ENCODE data around the gene SETBP1. TPM values are rescaled to one million over a fixed set of nuclear protein-coding genes. Genes with fewer than 3 reads are reported as not detected.

Gene SETBP1
- total RNA-seq, 1 donor, result 22.8 TPM

GRCh38 chr18:44889111-44889510 lies 208.4 kb downstream of the SETBP1 start:
- no peaks in the 10 kb centered on the region for H4K20me1 ChIP-seq (ENCODE audit: insufficient read depth, low read length)
- H3K27ac ChIP-seq (ENCODE audit: low read depth, low read length), result no peak overlapping the region
- no peaks in the 10 kb centered on the region for H3K36me3 ChIP-seq (ENCODE audit: insufficient read depth, low read length)
- H3K4me2 ChIP-seq (ENCODE audit: insufficient read depth, low read length), result no peak overlapping the region
- H3K4me1 ChIP-seq (ENCODE audit: insufficient read depth, low read length), result peaks cover 5% of the 10 kb centered on the region
- no peak for DNase-seq (ENCODE audit: insufficient read length, low spot score, missing footprints)
- no peaks in the 10 kb centered on the region for H3K79me2 ChIP-seq (ENCODE audit: insufficient read depth, low read length)
- H3K27me3 ChIP-seq (ENCODE audit: insufficient read depth, low read length), result no peaks in the 10 kb centered on the region
- peaks cover 2% of the 10 kb centered on the region for H3K9me3 ChIP-seq (ENCODE audit: low read depth, low read length)
- TF ChIP-seq, protein P1, sequence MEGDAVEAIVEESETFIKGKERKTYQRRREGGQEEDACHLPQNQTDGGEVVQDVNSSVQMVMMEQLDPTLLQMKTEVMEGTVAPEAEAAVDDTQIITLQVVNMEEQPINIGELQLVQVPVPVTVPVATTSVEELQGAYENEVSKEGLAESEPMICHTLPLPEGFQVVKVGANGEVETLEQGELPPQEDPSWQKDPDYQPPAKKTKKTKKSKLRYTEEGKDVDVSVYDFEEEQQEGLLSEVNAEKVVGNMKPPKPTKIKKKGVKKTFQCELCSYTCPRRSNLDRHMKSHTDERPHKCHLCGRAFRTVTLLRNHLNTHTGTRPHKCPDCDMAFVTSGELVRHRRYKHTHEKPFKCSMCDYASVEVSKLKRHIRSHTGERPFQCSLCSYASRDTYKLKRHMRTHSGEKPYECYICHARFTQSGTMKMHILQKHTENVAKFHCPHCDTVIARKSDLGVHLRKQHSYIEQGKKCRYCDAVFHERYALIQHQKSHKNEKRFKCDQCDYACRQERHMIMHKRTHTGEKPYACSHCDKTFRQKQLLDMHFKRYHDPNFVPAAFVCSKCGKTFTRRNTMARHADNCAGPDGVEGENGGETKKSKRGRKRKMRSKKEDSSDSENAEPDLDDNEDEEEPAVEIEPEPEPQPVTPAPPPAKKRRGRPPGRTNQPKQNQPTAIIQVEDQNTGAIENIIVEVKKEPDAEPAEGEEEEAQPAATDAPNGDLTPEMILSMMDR (IDR thresholded peaks at IDR 0.05; ENCODE audit: extremely low read depth, low read depth, low read length), result no peak
- no peak overlapping the region for H2AFZ ChIP-seq (ENCODE audit: low read length)
- no peak overlapping the region for H3K4me3 ChIP-seq (ENCODE audit: insufficient read depth, low read length)

DNA sequence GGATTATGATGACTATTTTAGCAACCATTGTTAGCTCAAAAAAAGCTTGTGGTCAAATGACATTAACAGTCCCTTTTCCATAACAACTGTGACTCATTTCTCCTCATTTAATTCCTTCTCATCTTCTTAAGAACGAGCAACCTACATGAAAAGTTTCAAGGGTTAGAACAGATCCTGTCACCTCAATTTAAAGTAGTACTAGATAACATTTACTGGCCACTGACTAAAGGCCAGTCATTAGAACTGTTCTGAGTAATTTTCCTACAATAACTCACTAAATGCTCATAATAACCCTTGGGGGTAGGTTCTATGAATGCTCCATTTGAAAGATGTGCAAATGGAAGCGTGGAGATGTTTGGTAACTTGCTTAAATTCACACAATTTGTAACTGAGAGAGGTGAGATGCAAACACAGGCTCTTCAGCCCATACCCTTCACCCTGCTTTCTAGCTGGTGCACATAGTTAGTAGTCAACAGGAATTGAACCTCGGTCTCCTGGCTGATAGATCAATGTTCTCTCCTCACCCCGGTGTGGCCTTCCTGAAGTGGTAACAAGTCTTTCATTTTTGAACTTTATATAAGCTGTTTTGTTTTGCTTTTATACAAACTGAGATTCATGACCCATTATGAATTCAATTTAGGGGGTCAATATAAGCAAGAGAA lies 212.5 kb downstream of the SETBP1 start:
- H3K27ac ChIP-seq (ENCODE audit: low read depth, low read length), result no peak overlapping the region
- no peaks in the 10 kb centered on the region for H3K36me3 ChIP-seq (ENCODE audit: insufficient read depth, low read length)
- H4K20me1 ChIP-seq (ENCODE audit: insufficient read depth, low read length), result no peaks in the 10 kb centered on the region
- no peak overlapping the region for H2AFZ ChIP-seq (ENCODE audit: low read length)
- H3K27me3 ChIP-seq (ENCODE audit: insufficient read depth, low read length), result peaks cover 6% of the 10 kb centered on the region
- DNase-seq (ENCODE audit: insufficient read length, low spot score, missing footprints), result no peak
- TF ChIP-seq, protein P1 (IDR thresholded peaks at IDR 0.05; ENCODE audit: extremely low read depth, low read depth, low read length), result no peak
- H3K4me2 ChIP-seq (ENCODE audit: insufficient read depth, low read length), result no peak overlapping the region
- peaks cover 2% of the 10 kb centered on the region for H3K9me3 ChIP-seq (ENCODE audit: low read depth, low read length)
- no peak overlapping the region for H3K4me3 ChIP-seq (ENCODE audit: insufficient read depth, low read length)
- no peaks in the 10 kb centered on the region for H3K79me2 ChIP-seq (ENCODE audit: insufficient read depth, low read length)
- no peaks in the 10 kb centered on the region for H3K4me1 ChIP-seq (ENCODE audit: insufficient read depth, low read length)

GRCh38 chr18:44893966-44894365 lies 213.3 kb downstream of the SETBP1 start:
- TF ChIP-seq, protein P1 (IDR thresholded peaks at IDR 0.05; ENCODE audit: extremely low read depth, low read depth, low read length), result no peak
- no peak for DNase-seq (ENCODE audit: insufficient read length, low spot score, missing footprints)

DNA sequence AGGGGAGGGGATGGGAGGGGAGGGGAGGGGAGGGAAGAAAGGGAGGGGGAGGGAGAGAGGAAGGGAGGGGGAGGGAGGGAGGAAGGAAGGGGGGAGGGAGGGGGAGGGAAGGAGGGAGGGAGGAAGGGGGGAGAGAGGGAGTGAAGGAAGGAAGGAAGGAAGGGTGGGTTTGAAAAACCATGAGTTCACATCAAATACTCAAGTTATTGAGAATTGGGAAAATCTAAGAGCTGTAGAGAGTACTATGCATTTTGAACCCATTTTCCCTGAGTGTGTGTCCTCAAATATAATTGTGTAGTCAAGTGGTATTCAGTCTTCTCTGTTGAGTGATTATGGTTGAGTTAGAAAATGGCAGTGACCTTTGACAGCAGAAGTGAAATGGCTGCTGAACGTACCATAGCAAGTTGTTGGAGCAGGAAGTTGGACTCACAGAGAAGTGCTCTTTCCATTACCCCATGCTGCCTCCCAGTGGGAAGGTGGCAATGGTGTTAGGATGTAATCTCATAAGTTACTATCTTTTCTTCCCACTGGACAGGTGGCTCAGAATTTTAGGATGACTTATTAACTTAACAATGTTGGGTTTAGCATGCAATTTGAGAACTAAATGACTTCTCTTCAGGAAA lies 214.6 kb downstream of the SETBP1 start:
- Histone ChIP-seq H3K36me3 (ENCODE audit: insufficient read depth, low read length) (no peaks in the 10 kb centered on the region), H3K4me1 (ENCODE audit: insufficient read depth, low read length) (no peaks in the 10 kb centered on the region), H3K4me3 (ENCODE audit: insufficient read depth, low read length) (no peak overlapping the region), H3K79me2 (ENCODE audit: insufficient read depth, low read length) (no peaks in the 10 kb centered on the region), H3K9me3 (ENCODE audit: low read depth, low read length) (peaks cover 2% of the 10 kb centered on the region), H4K20me1 (ENCODE audit: insufficient read depth, low read length) (no peaks in the 10 kb centered on the region), H3K27me3 (ENCODE audit: insufficient read depth, low read length) (peaks cover 6% of the 10 kb centered on the region), H2AFZ (ENCODE audit: low read length) (peak overlapping the region; percentile 75), H3K27ac (ENCODE audit: low read depth, low read length) (no peak overlapping the region), H3K4me2 (ENCODE audit: insufficient read depth, low read length) (no peak overlapping the region)
- peak; percentile 31 for DNase-seq (ENCODE audit: insufficient read length, low spot score, missing footprints)
- TF ChIP-seq, protein P1 (IDR thresholded peaks at IDR 0.05; ENCODE audit: extremely low read depth, low read depth, low read length), result peak; percentile 45

More at GRCh38 chr18:44893966-44894365, 213.3 kb downstream of the SETBP1 start:
- Histone ChIP-seq H3K27me3 (ENCODE audit: insufficient read depth, low read length) (peaks cover 6% of the 10 kb centered on the region), H3K9me3 (ENCODE audit: low read depth, low read length) (peaks cover 2% of the 10 kb centered on the region), H4K20me1 (ENCODE audit: insufficient read depth, low read length) (no peaks in the 10 kb centered on the region), H3K36me3 (ENCODE audit: insufficient read depth, low read length) (no peaks in the 10 kb centered on the region), H2AFZ (ENCODE audit: low read length) (no peak overlapping the region), H3K79me2 (ENCODE audit: insufficient read depth, low read length) (no peaks in the 10 kb centered on the region), H3K4me1 (ENCODE audit: insufficient read depth, low read length) (no peaks in the 10 kb centered on the region), H3K4me2 (ENCODE audit: insufficient read depth, low read length) (no peak overlapping the region), H3K27ac (ENCODE audit: low read depth, low read length) (no peak overlapping the region), H3K4me3 (ENCODE audit: insufficient read depth, low read length) (no peak overlapping the region)

All from osteoblast (primary cell).